Hepatic stellate cell (primary cell): ENCODE data around the gene RNF217.
"Not testable (repeated sequence)": the region's sequence is repeated elsewhere in the genome, so short reads cannot be mapped to it uniquely, and the experiment has no call there.

ENCODE experiments used
- DNase-seq: peaks from one replicate; pipeline ENCODE4 v3.0.0; 2011; ENCODE audit warnings: low spot score

The RNF217 gene

GRCh38 chr6:125100074-125100652, 137.9 kb downstream of the RNF217 start:
- no peak for DNase-seq

- no peak for DNase-seq
These were observed 138.9 kb downstream of the RNF217 start for GRCh38 chr6:125101128-125101527.

GRCh38 chr6:125101631-125102030, 139.4 kb downstream of the RNF217 start:
- no peak for DNase-seq

DNA sequence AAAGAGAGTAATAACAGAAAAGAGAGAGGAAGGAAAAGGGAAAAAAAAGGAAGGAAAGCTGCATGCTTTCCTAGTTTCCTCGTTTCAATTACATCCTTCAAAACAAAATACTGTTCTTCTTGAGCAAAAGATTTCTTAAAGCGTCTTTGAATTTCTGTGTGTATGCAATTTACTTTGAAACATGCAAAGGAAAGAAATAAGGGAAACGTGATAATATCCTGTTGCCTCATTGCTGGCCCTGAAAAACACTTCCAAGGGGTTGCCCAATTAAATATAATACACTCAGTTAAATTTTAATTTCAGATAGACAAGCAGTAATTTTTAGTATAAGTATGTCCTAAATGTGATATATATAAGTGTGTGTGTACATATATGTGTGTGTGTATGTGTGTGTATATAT, 140.2 kb downstream of the RNF217 start:
- DNase-seq: no peak

DNA sequence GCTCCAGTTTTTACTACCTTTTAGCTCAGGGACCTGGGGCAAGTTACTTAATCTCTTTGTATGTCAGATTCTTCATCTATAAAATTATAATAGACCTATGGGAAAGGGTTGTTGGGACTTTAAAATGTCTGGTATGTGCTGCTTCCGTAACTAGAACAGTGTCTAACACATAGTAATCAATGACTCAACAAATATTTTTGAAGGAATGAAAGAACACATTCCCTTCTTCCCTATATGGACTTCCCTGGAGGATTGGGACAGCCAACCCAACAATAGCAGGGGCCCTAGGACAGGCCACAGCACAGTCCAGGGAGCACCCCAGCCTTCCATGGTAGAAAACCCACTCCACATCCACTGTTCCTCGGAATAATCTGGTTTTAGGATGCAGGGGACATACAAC, 140.7 kb downstream of the RNF217 start:
- peak; percentile 70 for DNase-seq

GRCh38 chr6:125104425-125104824, 142.2 kb downstream of the RNF217 start:
- no peak for DNase-seq

DNA sequence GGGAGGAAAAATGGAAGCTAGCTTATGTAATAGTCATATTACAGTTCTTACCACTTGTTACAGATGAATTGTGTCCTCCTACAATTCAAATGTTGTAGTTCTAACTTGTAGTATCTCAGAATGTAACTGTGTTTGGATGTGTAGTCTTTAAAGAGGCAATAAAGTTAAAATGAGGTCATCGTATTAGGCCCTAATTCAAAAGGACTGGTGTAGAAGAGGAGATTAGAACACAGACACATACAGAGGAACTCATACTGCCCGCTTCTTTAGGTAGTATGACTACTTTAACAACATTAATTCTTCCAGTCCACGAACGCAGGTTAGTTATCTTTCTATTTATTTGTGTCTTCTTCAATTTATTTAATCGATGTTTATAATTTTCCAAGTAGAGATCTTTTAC, 144.8 kb downstream of the RNF217 start:
- DNase-seq: no peak

GRCh38 chr6:125107896-125108295, 145.7 kb downstream of the RNF217 start:
- DNase-seq: no peak

GRCh38 chr6:125110056-125110455, 147.8 kb downstream of the RNF217 start:
- DNase-seq: no peak

DNA sequence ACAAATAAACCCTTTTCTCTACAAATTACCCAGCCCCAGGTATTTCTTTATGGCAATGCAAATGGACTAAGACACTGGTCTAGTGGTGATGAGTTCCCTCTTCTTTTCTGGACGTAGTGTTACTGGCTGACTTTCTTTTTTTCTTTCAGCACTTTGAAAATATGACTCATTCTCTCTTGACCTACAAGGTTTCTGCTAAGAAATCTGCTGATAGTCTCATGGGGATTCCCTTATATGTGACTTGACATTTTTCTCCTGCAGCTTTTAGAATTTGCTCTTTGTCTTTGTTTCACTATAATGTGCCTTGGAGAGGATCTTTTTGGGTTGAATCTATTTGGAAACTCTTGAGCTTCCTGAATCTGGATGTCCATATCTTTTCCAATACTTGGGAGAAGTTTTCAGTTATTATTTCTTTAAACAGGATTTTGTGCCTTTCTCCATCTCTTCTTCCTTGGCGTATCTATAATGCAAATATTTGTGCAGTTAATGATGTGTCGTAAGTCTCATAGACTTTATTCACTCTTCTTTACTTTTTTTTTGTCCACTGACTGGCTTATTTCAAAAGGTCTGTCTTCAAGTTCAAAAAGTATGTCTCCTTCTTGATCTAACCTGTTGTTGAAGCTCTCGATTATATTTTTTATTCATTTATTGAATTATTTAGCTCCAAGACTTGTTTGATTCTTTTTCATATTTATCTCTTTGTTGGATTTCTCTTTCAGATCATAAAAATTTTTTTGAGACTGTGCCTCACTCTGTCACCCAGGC, 149.2 kb downstream of the RNF217 start:
- DNase-seq: no peak

DNA sequence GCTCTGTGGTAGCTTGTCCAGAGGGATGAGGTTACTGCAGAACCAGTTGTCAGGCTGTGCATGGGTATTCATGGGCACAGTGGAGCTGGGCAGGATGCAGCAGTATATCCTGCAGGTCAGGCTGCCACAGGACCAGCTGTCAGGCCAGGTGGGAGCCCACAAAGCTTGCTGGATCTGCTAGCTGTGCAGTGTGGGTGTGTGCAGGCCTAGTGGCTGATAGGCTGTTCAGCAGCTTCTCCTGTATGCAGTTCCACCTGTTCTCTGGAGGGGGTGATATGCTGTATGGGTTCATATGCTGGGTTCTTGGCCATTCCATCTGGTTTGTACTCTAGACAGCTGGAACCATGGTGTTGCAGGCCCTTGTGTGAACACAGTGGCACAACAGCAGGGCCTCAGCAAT, 150.7 kb downstream of the RNF217 start:
- DNase-seq: no peak

DNA sequence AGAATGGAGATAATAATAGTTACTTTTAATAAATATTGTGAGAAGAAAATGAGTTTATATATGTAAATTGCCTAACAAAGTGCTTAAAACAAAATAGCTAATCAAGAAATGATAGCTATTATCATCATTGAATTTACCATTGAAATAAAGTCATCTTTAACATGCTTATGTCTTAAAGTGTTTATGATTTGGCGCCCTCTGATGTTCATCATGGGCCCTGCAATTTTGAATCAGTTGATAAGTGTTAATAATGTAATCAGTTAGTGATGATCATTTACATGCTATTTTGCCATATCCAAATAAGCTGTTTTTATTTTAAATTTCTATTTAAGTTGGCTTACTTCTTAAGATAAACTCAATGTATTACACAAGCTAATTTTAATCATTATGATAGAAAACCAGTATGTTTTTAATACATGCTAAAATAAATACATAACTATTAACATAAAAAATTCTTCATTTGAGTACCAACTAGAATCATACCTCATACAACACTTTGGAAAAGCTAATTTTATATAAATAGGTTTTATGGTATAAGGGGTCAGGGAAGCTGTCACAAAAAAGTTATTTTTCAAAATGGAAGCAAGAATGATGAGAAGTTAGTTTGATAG, 152.1 kb downstream of the RNF217 start:
- no peak for DNase-seq

GRCh38 chr6:125116170-125116569, 153.9 kb downstream of the RNF217 start:
- no peak for DNase-seq

DNA sequence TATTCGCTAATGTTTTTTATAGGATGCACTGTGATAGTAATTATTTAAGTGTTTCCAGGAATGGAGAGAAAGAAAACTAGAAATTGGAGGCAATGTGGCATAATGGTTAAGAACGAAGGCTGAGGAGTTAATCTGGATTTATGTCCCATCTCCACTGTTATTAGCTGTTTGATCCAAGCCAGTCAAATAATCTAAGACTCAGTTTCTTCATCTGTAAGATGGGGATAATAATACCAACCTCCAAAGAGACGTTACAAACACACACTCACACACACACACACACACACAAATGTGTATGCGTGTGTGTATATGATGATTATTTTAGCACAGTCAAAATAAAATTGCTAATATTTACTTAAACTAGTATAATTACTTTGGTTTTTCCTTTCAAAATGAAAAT, 154.5 kb downstream of the RNF217 start:
- no peak for DNase-seq

- DNase-seq: no peak
These were observed 155.6 kb downstream of the RNF217 start for GRCh38 chr6:125117818-125118217.

DNA sequence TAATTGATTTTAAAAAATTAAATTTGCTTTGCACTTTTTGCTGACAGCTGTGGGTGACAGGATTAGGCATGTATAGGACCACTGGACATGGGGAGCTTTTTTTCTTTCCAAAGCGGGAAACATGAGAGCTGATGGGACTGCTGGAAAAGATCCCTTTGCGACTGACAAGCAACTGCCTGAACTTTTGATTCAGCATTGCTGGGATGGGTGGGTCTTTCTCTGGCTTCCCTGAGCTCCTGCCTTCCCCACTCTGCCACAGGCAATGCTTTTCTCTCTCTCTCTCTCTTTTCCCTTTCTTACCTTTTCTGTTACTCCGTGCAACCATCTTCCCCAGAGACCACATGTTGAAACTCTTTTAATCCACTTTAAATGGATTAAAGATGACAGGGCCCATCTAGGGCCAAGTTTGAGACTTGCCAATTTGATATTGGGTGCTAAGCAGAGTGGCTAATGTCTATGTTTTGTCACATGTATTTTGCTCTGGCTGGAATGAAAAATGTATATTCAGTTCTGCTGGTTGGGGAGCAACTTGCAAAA, 157.9 kb downstream of the RNF217 start:
- no peak for DNase-seq

DNA sequence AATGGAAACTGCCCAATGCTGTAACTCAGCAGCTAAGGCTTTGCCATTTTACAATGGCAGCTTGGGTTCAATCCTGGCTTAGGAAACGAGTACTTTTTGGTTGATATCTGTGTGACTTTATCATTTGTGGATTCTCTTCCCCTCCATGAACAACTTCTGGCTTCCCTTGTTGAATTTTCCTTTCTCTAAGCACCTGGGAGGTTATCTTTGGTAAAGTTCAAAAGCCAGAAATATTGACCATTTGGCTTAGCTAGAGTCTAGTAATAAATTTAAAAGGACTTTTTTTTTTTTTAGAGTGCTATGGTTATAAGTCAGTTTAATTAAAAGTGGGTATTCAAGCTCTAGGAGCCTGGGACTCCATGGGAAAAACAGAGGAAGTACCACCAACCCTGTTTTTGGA, 159.7 kb downstream of the RNF217 start:
- DNase-seq: no peak

- no peak for DNase-seq
These were observed 160.8 kb downstream of the RNF217 start for GRCh38 chr6:125123051-125123450.

GRCh38 chr6:125123468-125124048, 161.3 kb downstream of the RNF217 start:
- no peak for DNase-seq

GRCh38 chr6:125124049-125124669, 161.9 kb downstream of the RNF217 start:
- DNase-seq: no peak

DNA sequence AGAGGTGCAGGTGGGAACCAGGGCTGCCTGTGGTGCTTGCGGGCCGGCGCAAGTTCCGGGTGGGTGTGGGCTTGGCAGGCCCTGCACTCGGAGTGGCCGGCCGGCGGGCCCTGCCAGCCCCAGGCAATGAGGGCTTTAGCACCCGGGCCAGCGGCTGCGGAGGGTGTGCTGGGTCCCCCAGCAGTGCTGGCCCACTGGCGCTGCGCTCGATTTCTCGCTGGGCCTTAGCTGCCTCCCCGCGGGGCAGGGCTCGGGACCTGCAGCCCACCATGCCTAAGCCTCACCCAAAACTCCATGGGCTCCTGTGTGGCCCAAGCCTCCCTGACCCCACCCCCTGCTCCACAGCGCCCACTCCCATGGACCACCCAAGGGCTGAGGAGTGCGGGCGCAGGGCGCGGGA, 163.6 kb downstream of the RNF217 start:
- DNase-seq: not testable (repeated sequence)

- no peak for DNase-seq
These were observed 167.1 kb downstream of the RNF217 start for GRCh38 chr6:125129354-125129753.
